DOHH2 (cell line): Measurements from ENCODE around the gene COL5A1.

Experiments used
- H3F3A ChIP-seq: fragments of 200-600 bp; sonication (generic), shearing (Covaris generic); 2 replicates; pipeline ENCODE4 v1.6.0; 2016; ENCODE audit warnings: antibody characterized with exemption, mild to moderate bottlenecking; ENCODE audit not compliant: control insufficient read depth, insufficient read depth
- H3K27ac ChIP-seq: fragments of 200-600 bp; sonication (generic); 2 replicates; pipeline ENCODE4 v1.5.1; 2014; ENCODE audit warnings: low read depth, mild to moderate bottlenecking, low read length, moderate library complexity
- H3K27me3 ChIP-seq: fragments of 200-600 bp; sonication (generic); 2 replicates; pipeline ENCODE4 v1.6.1; 2014; ENCODE audit warnings: mild to moderate bottlenecking, low read length, mixed read lengths; ENCODE audit not compliant: control insufficient read depth
- H3K36me3 ChIP-seq: fragments of 200-600 bp; sonication (generic); 2 replicates; pipeline ENCODE4 v1.6.1; 2014; ENCODE audit warnings: mild to moderate bottlenecking, low read length, moderate library complexity, mixed read lengths; ENCODE audit not compliant: control insufficient read depth
- H3K4me1 ChIP-seq: fragments of 200-600 bp; sonication (generic); 2 replicates; pipeline ENCODE4 v1.6.1; 2014; ENCODE audit warnings: mild to moderate bottlenecking, low read length, mixed read lengths; ENCODE audit not compliant: control insufficient read depth
- H3K4me2 ChIP-seq: fragments of 200-600 bp; sonication (generic); 2 replicates; pipeline ENCODE4 v1.6.0; 2014; ENCODE audit warnings: mild to moderate bottlenecking, low read length, moderate library complexity
- H3K4me3 ChIP-seq: fragments of 200-600 bp; sonication (generic); 2 replicates; pipeline ENCODE4 v1.5.1; 2014; ENCODE audit warnings: mild to moderate bottlenecking, low read length, mixed read lengths
- H3K79me2 ChIP-seq: fragments of 200-600 bp; sonication (generic); 2 replicates; pipeline ENCODE4 v1.6.1; 2014; ENCODE audit warnings: mild to moderate bottlenecking, low read length, mixed read lengths; ENCODE audit not compliant: control insufficient read depth
- H3K9me2 ChIP-seq: fragments of 200-600 bp; sonication (generic); replicated peaks from 2 replicates; pipeline ENCODE4 v1.6.1; 2014; ENCODE audit warnings: mild to moderate bottlenecking, low read length, mixed read lengths; ENCODE audit not compliant: control insufficient read depth
- H3K9me3 ChIP-seq: fragments of 200-600 bp; sonication (generic); 2 replicates; pipeline ENCODE4 v1.6.1; 2014; ENCODE audit warnings: antibody characterized with exemption, low read length, mixed read lengths; ENCODE audit not compliant: control insufficient read depth, insufficient read depth
- H4K20me1 ChIP-seq: fragments of 200-600 bp; sonication (generic); 2 replicates; pipeline ENCODE4 v1.6.0; 2014; ENCODE audit warnings: low read depth, mild to moderate bottlenecking, antibody characterized with exemption, low read length, moderate library complexity; ENCODE audit not compliant: control insufficient read depth, insufficient read depth
- CTCF ChIP-seq: fragments of 200-600 bp; sonication (generic); IDR thresholded peaks from one replicate; pipeline ENCODE4 v1.5.1; 2014; ENCODE audit warnings: antibody characterized with exemption, mild to moderate bottlenecking, low read depth, low read length; ENCODE audit not compliant: poor library complexity, severe bottlenecking
- EZH2phosphoT487 ChIP-seq: fragments of 200-600 bp; sonication (generic); IDR thresholded peaks from 2 replicates; pipeline ENCODE4 v1.6.1; 2017; ENCODE audit warnings: borderline replicate concordance, mild to moderate bottlenecking, antibody characterized with exemption, low read length, moderate library complexity, mixed read lengths

Gene COL5A1

GRCh38 chr9:134671341-134672113, 29.9 kb downstream of the COL5A1 start:
- TF ChIP-seq EZH2phosphoT487 = no peak
- no peak for TF ChIP-seq CTCF
- Histone ChIP-seq H3K27me3 (no peaks in the 10 kb centered on the region), H3K79me2 (no peaks in the 10 kb centered on the region), H3K4me1 (no peaks in the 10 kb centered on the region), H3K9me3 (no peaks in the 10 kb centered on the region), H3K36me3 (no peaks in the 10 kb centered on the region), H3F3A (no peaks in the 10 kb centered on the region), H3K4me3 (no peak overlapping the region), H3K9me2 (no peaks in the 10 kb centered on the region), H3K4me2 (no peak overlapping the region), H4K20me1 (no peaks in the 10 kb centered on the region), H3K27ac (no peak overlapping the region)

GRCh38 chr9:134676361-134676760, 34.8 kb downstream of the COL5A1 start:
- no peaks in the 10 kb centered on the region for H3F3A ChIP-seq
- H4K20me1 ChIP-seq = no peaks in the 10 kb centered on the region
- TF ChIP-seq CTCF (no peak), EZH2phosphoT487 (no peak)
- H3K27ac ChIP-seq = no peak overlapping the region
- no peaks in the 10 kb centered on the region for H3K27me3 ChIP-seq
- no peaks in the 10 kb centered on the region for H3K9me3 ChIP-seq
- no peak overlapping the region for H3K4me3 ChIP-seq
- no peaks in the 10 kb centered on the region for H3K36me3 ChIP-seq
- H3K79me2 ChIP-seq = no peaks in the 10 kb centered on the region
- no peaks in the 10 kb centered on the region for H3K9me2 ChIP-seq
- no peaks in the 10 kb centered on the region for H3K4me1 ChIP-seq
- no peak overlapping the region for H3K4me2 ChIP-seq

- no peaks in the 10 kb centered on the region for H4K20me1 ChIP-seq
- no peak for TF ChIP-seq CTCF
- no peaks in the 10 kb centered on the region for H3K9me3 ChIP-seq
- H3K27ac ChIP-seq = no peak overlapping the region
- H3F3A ChIP-seq = no peaks in the 10 kb centered on the region
- no peaks in the 10 kb centered on the region for H3K4me1 ChIP-seq
- no peaks in the 10 kb centered on the region for H3K36me3 ChIP-seq
- H3K9me2 ChIP-seq = no peaks in the 10 kb centered on the region
- no peaks in the 10 kb centered on the region for H3K79me2 ChIP-seq
- no peak overlapping the region for H3K4me3 ChIP-seq
- H3K4me2 ChIP-seq = no peak overlapping the region
- no peaks in the 10 kb centered on the region for H3K27me3 ChIP-seq
Measured at GRCh38 chr9:134676886-134677285, 35.3 kb downstream of the COL5A1 start.
